ENCODE measurements around the gene ACRBP.

ACRBP gene

GRCh38 chr12:6672143-6672542 is 24.9 kb upstream of the ACRBP start:
- Histone ChIP-seq H3K4me1 (ENCODE audit: control insufficient read depth, insufficient read depth, low read length) (no peaks in the 10 kb centered on the region), H3K9me3 (ENCODE audit: control insufficient read depth, low read length) (no peaks in the 10 kb centered on the region), H3K36me3 (ENCODE audit: control insufficient read depth, insufficient read depth, low read length, severe bottlenecking) (peaks cover 98% of the 10 kb centered on the region), H3K9ac (ENCODE audit: low read length) (no peak overlapping the region), H3K27me3 (replicated peaks; ENCODE audit: control insufficient read depth, insufficient read depth, low read length) (no peaks in the 10 kb centered on the region), H3K4me3 (ENCODE audit: low read length) (no peak overlapping the region)
- DNase-seq (ENCODE audit: low read depth) = no peak

- H3K9me3 ChIP-seq (ENCODE audit: control insufficient read depth, low read length) = no peaks in the 10 kb centered on the region
- no peak overlapping the region for H3K4me3 ChIP-seq (ENCODE audit: low read length)
- no peaks in the 10 kb centered on the region for H3K4me1 ChIP-seq (ENCODE audit: control insufficient read depth, insufficient read depth, low read length)
- no peak overlapping the region for H3K9ac ChIP-seq (ENCODE audit: low read length)
- H3K36me3 ChIP-seq (ENCODE audit: control insufficient read depth, insufficient read depth, low read length, severe bottlenecking) = peaks cover 65% of the 10 kb centered on the region
- no peaks in the 10 kb centered on the region for H3K27me3 ChIP-seq (replicated peaks; ENCODE audit: control insufficient read depth, insufficient read depth, low read length)
- no peak for DNase-seq (ENCODE audit: low read depth)
These were observed 20.5 kb upstream of the ACRBP start for GRCh38 chr12:6667559-6668210.

GRCh38 chr12:6666211-6666610 is 19.0 kb upstream of the ACRBP start:
- no peak overlapping the region for H3K4me3 ChIP-seq (ENCODE audit: low read length)
- peaks cover 9% of the 10 kb centered on the region for H3K4me1 ChIP-seq (ENCODE audit: control insufficient read depth, insufficient read depth, low read length)
- H3K36me3 ChIP-seq (ENCODE audit: control insufficient read depth, insufficient read depth, low read length, severe bottlenecking) = peaks cover 50% of the 10 kb centered on the region
- no peaks in the 10 kb centered on the region for H3K9me3 ChIP-seq (ENCODE audit: control insufficient read depth, low read length)
- H3K27me3 ChIP-seq (replicated peaks; ENCODE audit: control insufficient read depth, insufficient read depth, low read length) = no peaks in the 10 kb centered on the region
- DNase-seq (ENCODE audit: low read depth) = no peak
- no peak overlapping the region for H3K9ac ChIP-seq (ENCODE audit: low read length)

GRCh38 chr12:6664902-6665301 is 17.7 kb upstream of the ACRBP start:
- Histone ChIP-seq H3K4me3 (ENCODE audit: low read length) (no peak overlapping the region), H3K4me1 (ENCODE audit: control insufficient read depth, insufficient read depth, low read length) (peaks cover 9% of the 10 kb centered on the region), H3K36me3 (ENCODE audit: control insufficient read depth, insufficient read depth, low read length, severe bottlenecking) (peaks cover 37% of the 10 kb centered on the region), H3K9ac (ENCODE audit: low read length) (no peak overlapping the region), H3K9me3 (ENCODE audit: control insufficient read depth, low read length) (no peaks in the 10 kb centered on the region), H3K27me3 (replicated peaks; ENCODE audit: control insufficient read depth, insufficient read depth, low read length) (no peaks in the 10 kb centered on the region)
- DNase-seq (ENCODE audit: low read depth) = no peak

- no peaks in the 10 kb centered on the region for H3K27me3 ChIP-seq (replicated peaks; ENCODE audit: control insufficient read depth, insufficient read depth, low read length)
- H3K9ac ChIP-seq (ENCODE audit: low read length) = peak within 1 kb of the TSS; percentile 82
- peaks cover 9% of the 10 kb centered on the region for H3K4me1 ChIP-seq (ENCODE audit: control insufficient read depth, insufficient read depth, low read length)
These were observed 15.9 kb upstream of the ACRBP start, which contains the start of gene ING4 for GRCh38 chr12:6662906-6663742. Gene ING4 (minus strand): TSS chr12:6663119. CDS start chr12:6663101, 18 bp downstream.

GRCh38 chr12:6662602-6662905 is 15.3 kb upstream of the ACRBP start:
- peak; percentile 4 for DNase-seq (ENCODE audit: low read depth)

More at GRCh38 chr12:6662906-6663742, 15.9 kb upstream of the ACRBP start, which contains the start of gene ING4:
- peak within 1 kb of the TSS; percentile 86 for H3K4me3 ChIP-seq (ENCODE audit: low read length)
- DNase-seq (ENCODE audit: low read depth) = peak; percentile 99
- H3K9me3 ChIP-seq (ENCODE audit: control insufficient read depth, low read length) = no peaks in the 10 kb centered on the region
- H3K36me3 ChIP-seq (ENCODE audit: control insufficient read depth, insufficient read depth, low read length, severe bottlenecking) = peaks cover 21% of the 10 kb centered on the region

GRCh38 chr12:6653987-6654386 is 6.8 kb upstream of the ACRBP start:
- peaks cover 54% of the 10 kb centered on the region for H3K36me3 ChIP-seq (ENCODE audit: control insufficient read depth, insufficient read depth, low read length, severe bottlenecking)

More at GRCh38 chr12:6662602-6662905, 15.3 kb upstream of the ACRBP start:
- Histone ChIP-seq H3K27me3 (replicated peaks; ENCODE audit: control insufficient read depth, insufficient read depth, low read length) (no peaks in the 10 kb centered on the region), H3K9me3 (ENCODE audit: control insufficient read depth, low read length) (no peaks in the 10 kb centered on the region), H3K36me3 (ENCODE audit: control insufficient read depth, insufficient read depth, low read length, severe bottlenecking) (peaks cover 15% of the 10 kb centered on the region), H3K4me3 (ENCODE audit: low read length) (peak overlapping the region; percentile 86), H3K9ac (ENCODE audit: low read length) (peak overlapping the region; percentile 82), H3K4me1 (ENCODE audit: control insufficient read depth, insufficient read depth, low read length) (peaks cover 9% of the 10 kb centered on the region)

GRCh38 chr12:6653342-6653741 is 6.1 kb upstream of the ACRBP start:
- no peak for DNase-seq (ENCODE audit: low read depth)
- H3K9me3 ChIP-seq (ENCODE audit: control insufficient read depth, low read length) = no peaks in the 10 kb centered on the region
- H3K27me3 ChIP-seq (replicated peaks; ENCODE audit: control insufficient read depth, insufficient read depth, low read length) = no peaks in the 10 kb centered on the region
- no peak overlapping the region for H3K9ac ChIP-seq (ENCODE audit: low read length)
- H3K4me3 ChIP-seq (ENCODE audit: low read length) = no peak overlapping the region
- no peaks in the 10 kb centered on the region for H3K4me1 ChIP-seq (ENCODE audit: control insufficient read depth, insufficient read depth, low read length)
- H3K36me3 ChIP-seq (ENCODE audit: control insufficient read depth, insufficient read depth, low read length, severe bottlenecking) = peaks cover 54% of the 10 kb centered on the region

More at GRCh38 chr12:6653987-6654386, 6.8 kb upstream of the ACRBP start:
- Histone ChIP-seq H3K9ac (ENCODE audit: low read length) (no peak overlapping the region), H3K4me1 (ENCODE audit: control insufficient read depth, insufficient read depth, low read length) (no peaks in the 10 kb centered on the region), H3K9me3 (ENCODE audit: control insufficient read depth, low read length) (no peaks in the 10 kb centered on the region), H3K4me3 (ENCODE audit: low read length) (no peak overlapping the region), H3K27me3 (replicated peaks; ENCODE audit: control insufficient read depth, insufficient read depth, low read length) (no peaks in the 10 kb centered on the region)
- no peak for DNase-seq (ENCODE audit: low read depth)

- no peaks in the 10 kb centered on the region for H3K4me1 ChIP-seq (ENCODE audit: control insufficient read depth, insufficient read depth, low read length)
- peaks cover 52% of the 10 kb centered on the region for H3K36me3 ChIP-seq (ENCODE audit: control insufficient read depth, insufficient read depth, low read length, severe bottlenecking)
- no peak for DNase-seq (ENCODE audit: low read depth)
- H3K27me3 ChIP-seq (replicated peaks; ENCODE audit: control insufficient read depth, insufficient read depth, low read length) = no peaks in the 10 kb centered on the region
- no peaks in the 10 kb centered on the region for H3K9me3 ChIP-seq (ENCODE audit: control insufficient read depth, low read length)
- H3K4me3 ChIP-seq (ENCODE audit: low read length) = no peak overlapping the region
- no peak overlapping the region for H3K9ac ChIP-seq (ENCODE audit: low read length)
These were observed 5.2 kb upstream of the ACRBP start for GRCh38 chr12:6652391-6652790.

- no peak overlapping the region for H3K4me3 ChIP-seq (ENCODE audit: low read length)
- peaks cover 42% of the 10 kb centered on the region for H3K36me3 ChIP-seq (ENCODE audit: control insufficient read depth, insufficient read depth, low read length, severe bottlenecking)
These were observed 3.6 kb upstream of the ACRBP start for GRCh38 chr12:6650832-6651231.

GRCh38 chr12:6646276-6647082 is 753 bp downstream of the ACRBP start:
- peak overlapping the region; percentile 77 for H3K9ac ChIP-seq (ENCODE audit: low read length)
- H3K36me3 ChIP-seq (ENCODE audit: control insufficient read depth, insufficient read depth, low read length, severe bottlenecking) = peaks cover 15% of the 10 kb centered on the region
- peaks cover 46% of the 10 kb centered on the region for H3K9me3 ChIP-seq (ENCODE audit: control insufficient read depth, low read length)
- peaks cover 8% of the 10 kb centered on the region for H3K27me3 ChIP-seq (replicated peaks; ENCODE audit: control insufficient read depth, insufficient read depth, low read length)
- peak overlapping the region; percentile 76 for H3K4me3 ChIP-seq (ENCODE audit: low read length)
- DNase-seq (ENCODE audit: low read depth) = no peak
- no peaks in the 10 kb centered on the region for H3K4me1 ChIP-seq (ENCODE audit: control insufficient read depth, insufficient read depth, low read length)

More at GRCh38 chr12:6650832-6651231, 3.6 kb upstream of the ACRBP start:
- no peaks in the 10 kb centered on the region for H3K27me3 ChIP-seq (replicated peaks; ENCODE audit: control insufficient read depth, insufficient read depth, low read length)
- no peak overlapping the region for H3K9ac ChIP-seq (ENCODE audit: low read length)
- peaks cover 6% of the 10 kb centered on the region for H3K9me3 ChIP-seq (ENCODE audit: control insufficient read depth, low read length)
- no peaks in the 10 kb centered on the region for H3K4me1 ChIP-seq (ENCODE audit: control insufficient read depth, insufficient read depth, low read length)
- no peak for DNase-seq (ENCODE audit: low read depth)

Data from adipocyte (in vitro differentiated cells).